Glutamatergic neuron (in vitro differentiated cells): Measurements from ENCODE around the gene ADCYAP1R1. TPM values are rescaled to one million over a fixed set of nuclear protein-coding genes. Genes with fewer than 3 reads are reported as not detected.

ENCODE experiments used
- DNase-seq: peaks from one replicate; pipeline ENCODE4 v3.0.0; 2022
- H3K27ac Mint-ChIP-seq: one replicate; pipeline ENCODE4 v1.8.0; 2020; ENCODE audit warnings: mild to moderate bottlenecking, mixed read lengths, inconsistent platforms; ENCODE audit not compliant: unreplicated experiment
- H3K27me3 Mint-ChIP-seq: one replicate; pipeline ENCODE4 v1.8.0; 2020; ENCODE audit warnings: mild to moderate bottlenecking, moderate library complexity, mixed read lengths, inconsistent platforms; ENCODE audit not compliant: unreplicated experiment
- H3K36me3 Mint-ChIP-seq: one replicate; pipeline ENCODE4 v1.8.0; 2020; ENCODE audit warnings: mild to moderate bottlenecking, mixed read lengths, inconsistent platforms; ENCODE audit not compliant: unreplicated experiment
- H3K4me1 Mint-ChIP-seq: one replicate; pipeline ENCODE4 v1.8.0; 2020; ENCODE audit warnings: mild to moderate bottlenecking, low read depth, mixed read lengths, inconsistent platforms; ENCODE audit not compliant: unreplicated experiment
- H3K4me3 Mint-ChIP-seq: one replicate; pipeline ENCODE4 v1.8.0; 2020; ENCODE audit warnings: mild to moderate bottlenecking, mixed read lengths, inconsistent platforms; ENCODE audit not compliant: unreplicated experiment
- H3K9me3 Mint-ChIP-seq: one replicate; pipeline ENCODE4 v1.8.0; 2020; ENCODE audit warnings: mild to moderate bottlenecking, moderate library complexity, mixed read lengths, inconsistent platforms; ENCODE audit not compliant: unreplicated experiment
- total RNA-seq: library from RNA; stranded (reverse); fragmentation: NEBNext Ultra II Directional; extraction: Animal tissue kit (Norgen Biotek cat#: 25700); gene quantifications from one replicate; pipeline ENCODE4 v1.2.1, GENCODE V29; 2021; ENCODE audit not compliant: unreplicated experiment
- TF ChIP-seq, protein P1 (sequence below): fragments of 200-600 bp; sonication (generic); IDR thresholded peaks from one replicate; pipeline ENCODE4 v1.5.0; 2021; ENCODE audit not compliant: partially characterized antibody, unreplicated experiment

Gene ADCYAP1R1
- total RNA-seq, 1 donor from 2014 or later, result 0.71 TPM

DNA sequence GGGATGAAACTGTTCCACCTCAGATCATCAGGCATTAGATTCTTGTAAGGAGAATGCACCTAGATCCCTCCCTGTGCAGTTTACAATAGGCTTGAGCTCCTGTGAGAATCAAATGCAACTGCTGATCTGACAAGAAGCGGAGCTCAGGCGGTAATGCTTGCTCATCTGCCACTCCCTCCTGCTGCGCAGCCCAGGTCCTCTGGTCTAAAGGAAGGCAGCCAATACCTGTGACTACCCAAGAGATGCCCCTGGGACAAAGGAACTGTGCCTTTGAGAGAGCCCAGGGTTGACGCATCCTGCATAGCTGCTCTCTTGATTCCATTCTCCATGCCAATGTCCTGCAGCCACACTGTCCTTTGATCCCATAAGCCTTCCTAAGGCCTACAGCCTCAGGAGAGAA, 73.1 kb downstream of the ADCYAP1R1 start:
- Mint-ChIP-seq H3K4me1 (no peaks in the 10 kb centered on the region), H3K27me3 (peaks cover 4% of the 10 kb centered on the region), H3K9me3 (no peaks in the 10 kb centered on the region), H3K27ac (no peak overlapping the region), H3K4me3 (no peak overlapping the region), H3K36me3 (no peaks in the 10 kb centered on the region)
- TF ChIP-seq, protein P1, sequence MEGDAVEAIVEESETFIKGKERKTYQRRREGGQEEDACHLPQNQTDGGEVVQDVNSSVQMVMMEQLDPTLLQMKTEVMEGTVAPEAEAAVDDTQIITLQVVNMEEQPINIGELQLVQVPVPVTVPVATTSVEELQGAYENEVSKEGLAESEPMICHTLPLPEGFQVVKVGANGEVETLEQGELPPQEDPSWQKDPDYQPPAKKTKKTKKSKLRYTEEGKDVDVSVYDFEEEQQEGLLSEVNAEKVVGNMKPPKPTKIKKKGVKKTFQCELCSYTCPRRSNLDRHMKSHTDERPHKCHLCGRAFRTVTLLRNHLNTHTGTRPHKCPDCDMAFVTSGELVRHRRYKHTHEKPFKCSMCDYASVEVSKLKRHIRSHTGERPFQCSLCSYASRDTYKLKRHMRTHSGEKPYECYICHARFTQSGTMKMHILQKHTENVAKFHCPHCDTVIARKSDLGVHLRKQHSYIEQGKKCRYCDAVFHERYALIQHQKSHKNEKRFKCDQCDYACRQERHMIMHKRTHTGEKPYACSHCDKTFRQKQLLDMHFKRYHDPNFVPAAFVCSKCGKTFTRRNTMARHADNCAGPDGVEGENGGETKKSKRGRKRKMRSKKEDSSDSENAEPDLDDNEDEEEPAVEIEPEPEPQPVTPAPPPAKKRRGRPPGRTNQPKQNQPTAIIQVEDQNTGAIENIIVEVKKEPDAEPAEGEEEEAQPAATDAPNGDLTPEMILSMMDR, result no peak
- DNase-seq, result no peak

DNA sequence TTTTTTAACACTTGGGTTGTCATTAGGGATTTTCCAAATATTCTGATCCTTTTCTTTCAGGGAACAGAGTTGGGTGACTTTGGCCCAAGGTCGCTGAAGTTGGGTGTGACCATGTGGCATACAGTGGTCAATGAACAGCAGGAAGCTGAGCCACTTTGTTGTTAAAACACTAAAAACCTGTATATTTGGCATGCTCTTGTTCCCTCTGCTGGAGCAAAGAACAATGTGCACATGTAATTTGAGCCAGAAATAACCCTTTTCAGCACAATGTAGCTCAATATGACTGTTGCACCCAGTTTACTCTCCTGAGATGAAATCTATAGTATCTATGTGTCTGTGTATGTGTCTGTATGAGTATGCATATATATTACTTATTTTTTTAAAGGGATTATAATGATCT, 74.9 kb downstream of the ADCYAP1R1 start:
- DNase-seq, result no peak
- no peaks in the 10 kb centered on the region for H3K9me3 Mint-ChIP-seq
- TF ChIP-seq, protein P1, result peak; percentile 43
- no peaks in the 10 kb centered on the region for H3K4me1 Mint-ChIP-seq
- H3K27me3 Mint-ChIP-seq, result peaks cover 4% of the 10 kb centered on the region
- H3K27ac Mint-ChIP-seq, result no peak overlapping the region
- H3K36me3 Mint-ChIP-seq, result no peaks in the 10 kb centered on the region
- H3K4me3 Mint-ChIP-seq, result no peak overlapping the region

DNA sequence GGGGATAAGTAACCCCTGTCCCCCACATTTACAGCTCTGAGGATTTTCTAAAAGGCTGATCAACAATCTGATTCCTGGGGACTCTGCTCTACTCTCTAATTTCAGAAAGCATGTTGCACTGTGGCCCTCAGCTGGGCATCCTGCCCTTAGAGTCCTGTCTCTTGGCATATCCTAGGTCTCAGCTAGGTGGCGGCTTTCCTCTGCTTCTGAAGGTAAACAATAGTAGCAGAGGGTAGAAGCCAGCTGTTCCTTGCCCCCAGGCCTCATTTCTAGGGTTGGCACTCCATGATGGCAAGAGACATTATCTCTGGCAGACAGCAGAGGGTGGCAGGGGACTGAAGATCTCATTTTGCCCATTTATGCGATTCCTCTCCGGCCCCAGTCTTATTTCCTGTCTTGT, 77.0 kb downstream of the ADCYAP1R1 start:
- peaks cover 5% of the 10 kb centered on the region for H3K27me3 Mint-ChIP-seq
- H3K36me3 Mint-ChIP-seq, result no peaks in the 10 kb centered on the region
- TF ChIP-seq, protein P1, result no peak
- no peak for DNase-seq
- no peak overlapping the region for H3K27ac Mint-ChIP-seq
- H3K9me3 Mint-ChIP-seq, result no peaks in the 10 kb centered on the region
- H3K4me3 Mint-ChIP-seq, result no peak overlapping the region
- no peaks in the 10 kb centered on the region for H3K4me1 Mint-ChIP-seq

DNA sequence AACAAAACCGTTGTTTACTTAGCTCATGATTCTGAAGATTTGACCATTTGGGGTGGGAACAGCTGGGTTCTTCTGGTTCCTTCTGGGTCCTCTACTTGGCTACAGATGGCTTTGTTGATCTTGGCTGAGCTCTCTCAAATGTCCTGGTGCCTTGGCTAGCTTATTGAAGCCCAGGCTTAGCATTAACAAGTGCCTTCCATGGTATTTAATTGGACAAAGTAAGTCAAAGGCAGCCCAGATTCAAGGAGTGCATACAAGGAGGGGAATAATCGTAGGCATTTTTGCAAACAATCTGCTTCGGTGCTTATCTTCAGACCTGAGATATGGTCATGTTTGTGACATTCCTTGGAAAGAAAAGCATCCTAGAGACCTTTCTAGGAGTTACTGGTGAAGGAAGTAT, 81.4 kb downstream of the ADCYAP1R1 start:
- Mint-ChIP-seq H3K36me3 (no peaks in the 10 kb centered on the region), H3K9me3 (no peaks in the 10 kb centered on the region)

DNA sequence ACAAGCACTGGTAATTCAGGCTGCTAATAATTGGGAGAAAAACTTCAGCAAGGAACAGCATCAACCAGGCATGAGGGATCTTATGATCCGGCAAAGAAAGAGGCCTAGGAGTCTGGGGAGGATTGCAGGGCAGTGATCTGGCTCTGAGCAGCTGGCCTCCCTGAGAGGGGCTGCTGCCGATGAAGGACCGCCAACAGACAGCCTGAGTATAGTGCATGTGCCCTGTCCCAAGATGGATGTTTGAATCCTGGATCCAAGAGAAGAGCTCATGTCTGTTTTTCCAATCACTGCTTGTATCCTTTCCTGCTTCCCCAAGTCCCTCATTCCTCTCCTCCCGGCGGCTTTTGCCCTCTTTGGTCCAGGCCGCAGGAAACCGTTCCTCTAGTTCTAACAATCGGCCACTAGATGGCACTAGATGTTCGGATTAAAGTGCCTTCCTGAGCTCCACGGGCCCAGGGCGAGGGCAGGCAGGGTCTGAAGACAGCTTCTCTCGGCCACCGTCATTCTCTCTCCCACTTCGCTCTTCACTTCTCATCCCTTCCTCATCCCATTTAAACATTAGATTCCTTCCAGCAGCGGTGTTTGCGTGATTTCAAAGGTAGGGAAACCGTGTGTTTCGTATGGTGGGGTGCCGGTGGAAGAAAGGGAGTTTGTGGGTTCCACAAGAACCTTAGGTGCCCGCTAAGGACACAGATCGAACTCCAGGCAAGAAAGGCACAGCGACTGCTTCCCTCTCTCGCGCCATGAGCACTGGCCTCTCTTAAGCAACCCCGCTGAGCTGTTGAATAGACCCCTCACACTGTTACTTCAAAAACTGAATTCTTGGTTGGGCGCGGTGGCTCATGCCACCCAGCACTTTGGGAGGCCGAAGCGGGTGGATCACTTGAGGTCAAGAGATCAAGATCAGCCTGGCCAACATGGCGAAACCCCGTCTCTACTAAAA, 82.4 kb downstream of the ADCYAP1R1 start:
- Mint-ChIP-seq H3K27me3 (peaks cover 2% of the 10 kb centered on the region), H3K27ac (no peak overlapping the region), H3K36me3 (no peaks in the 10 kb centered on the region), H3K4me3 (no peak overlapping the region), H3K9me3 (no peaks in the 10 kb centered on the region), H3K4me1 (no peaks in the 10 kb centered on the region)
- TF ChIP-seq, protein P1, result peak; percentile 84
- DNase-seq, result peak; percentile 84

More for the DNA sequence above, 81.4 kb downstream of the ADCYAP1R1 start:
- Mint-ChIP-seq H3K4me1 (no peaks in the 10 kb centered on the region), H3K27me3 (peaks cover 4% of the 10 kb centered on the region), H3K27ac (no peak overlapping the region), H3K4me3 (no peak overlapping the region)
- no peak for DNase-seq
- TF ChIP-seq, protein P1, result no peak
